ENCODE measurements around the gene YBEY.

GRCh38 chr21:46316708-46317324, 30.7 kb downstream of the YBEY start:
- TF ChIP-seq CTCF (IDR thresholded peaks at IDR 0.05) (no peak), POLR2A (IDR thresholded peaks at IDR 0.05) (no peak)

Data from Peyer's patch (tissue), 4 donors.